ENCODE data around the gene UNC13D.

Gene UNC13D

GRCh38 chr17:75843577-75844529, at the start of gene UNC13D:
UNC13D (minus strand) TSS chr17:75844404; CDS start chr17:75844337, 67 bp downstream.
- DNase-seq, result peak; percentile 85 to 90 (median 87)

GRCh38 chr17:75893305-75894048, 49.3 kb upstream of the UNC13D start:
- DNase-seq, result no peak

GRCh38 chr17:75892556-75893224, 48.5 kb upstream of the UNC13D start:
- DNase-seq, result no peak

GRCh38 chr17:75891605-75892555, 47.7 kb upstream of the UNC13D start:
- DNase-seq, result no peak

- DNase-seq, result no peak
These were observed 46.9 kb upstream of the UNC13D start for GRCh38 chr17:75891022-75891604.

GRCh38 chr17:75889454-75889853, 45.2 kb upstream of the UNC13D start:
- no peak for DNase-seq

- DNase-seq, result no peak
These were observed 44.3 kb upstream of the UNC13D start for GRCh38 chr17:75888484-75888883.

GRCh38 chr17:75885860-75886259, 41.7 kb upstream of the UNC13D start:
- DNase-seq, result peak in 2 of 3 donors; percentile 61 to 62

- DNase-seq, result peak; percentile 67 to 78 (median 67)
These were observed 41.2 kb upstream of the UNC13D start for GRCh38 chr17:75885431-75885830.

GRCh38 chr17:75881678-75882454, 37.7 kb upstream of the UNC13D start:
- no peak for DNase-seq

- DNase-seq, result no peak
These were observed 36.1 kb upstream of the UNC13D start for GRCh38 chr17:75880266-75880665.

GRCh38 chr17:75878174-75878998, 34.2 kb upstream of the UNC13D start, which contains the start of gene TRIM47:
TRIM47 (minus strand) TSS chr17:75878581; CDS start chr17:75878548, 33 bp downstream.
- peak; percentile 71 to 81 (median 73) for DNase-seq

GRCh38 chr17:75877752-75878173, 33.6 kb upstream of the UNC13D start:
- DNase-seq, result peak; percentile 71 to 87 (median 77)

GRCh38 chr17:75876938-75877751, 32.9 kb upstream of the UNC13D start:
- peak; percentile 85 to 94 (median 93) for DNase-seq

- DNase-seq, result peak in 1 of 3 donors; percentile 35
These were observed 32.2 kb upstream of the UNC13D start for GRCh38 chr17:75876190-75876937.

GRCh38 chr17:75875940-75876189, 31.7 kb upstream of the UNC13D start:
- DNase-seq, result no peak

GRCh38 chr17:75875182-75875939, 31.2 kb upstream of the UNC13D start:
- DNase-seq, result no peak

Measured in suppressor macrophage treated with lipopolysaccharide for 1 hour (primary cell).